NCI-H2227 (cell line): ENCODE measurements around the gene BCDIN3D.
"Not testable (repeated sequence)": the region's sequence is repeated elsewhere in the genome, so short reads cannot be mapped to it uniquely, and the experiment has no call there.

Experiments
- DNase-seq: peaks from one replicate; lab custom pipeline; 2025; ENCODE audit not compliant: unreplicated experiment; lab: John Stamatoyannopoulos, UW

BCDIN3D gene

DNA sequence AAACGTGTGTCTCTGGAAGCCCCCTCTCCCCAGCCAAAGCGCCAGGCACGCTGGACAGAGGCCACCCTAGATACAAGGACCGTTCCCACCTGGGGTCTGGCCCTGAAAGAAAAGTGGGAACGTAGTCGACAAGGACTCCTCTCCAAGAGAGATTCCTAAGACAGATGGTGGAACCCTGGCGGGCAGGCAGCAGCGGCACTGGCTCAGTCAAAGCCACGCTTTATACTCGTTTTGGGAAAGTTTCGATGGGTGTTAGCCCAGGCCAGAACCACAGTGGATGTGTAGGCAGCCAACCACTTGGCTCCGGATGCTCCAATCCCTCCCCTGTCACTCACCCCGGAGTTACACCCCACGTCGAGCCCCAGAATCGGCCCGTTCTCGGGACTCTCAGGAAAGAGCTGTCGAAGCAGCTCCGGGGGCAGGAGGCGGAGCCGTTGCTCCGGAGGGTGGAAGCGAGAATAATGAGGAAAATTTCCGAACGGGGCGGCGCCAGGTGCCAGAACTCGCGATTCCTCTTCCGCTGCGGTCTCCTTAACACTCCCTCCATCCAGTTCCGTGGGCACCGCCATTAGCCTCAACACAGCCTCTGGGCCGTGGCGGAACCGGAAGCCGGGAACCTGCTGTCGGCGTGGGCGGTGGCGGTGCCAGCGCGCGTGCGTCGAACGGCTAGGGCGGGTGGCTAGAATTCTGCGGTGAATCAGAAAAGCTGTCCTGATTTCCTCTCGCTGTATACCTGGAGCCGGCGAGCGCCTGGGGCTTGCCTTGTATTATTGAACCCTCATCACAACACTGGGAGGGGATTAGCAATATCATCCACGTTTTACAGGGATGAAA, at the start of gene BCDIN3D:
TSS of gene BCDIN3D (minus strand) at position 588 of the 834 bp plus-strand sequence. CDS start at position 569, 19 bp downstream.
- DNase-seq = peak; percentile 92

DNA sequence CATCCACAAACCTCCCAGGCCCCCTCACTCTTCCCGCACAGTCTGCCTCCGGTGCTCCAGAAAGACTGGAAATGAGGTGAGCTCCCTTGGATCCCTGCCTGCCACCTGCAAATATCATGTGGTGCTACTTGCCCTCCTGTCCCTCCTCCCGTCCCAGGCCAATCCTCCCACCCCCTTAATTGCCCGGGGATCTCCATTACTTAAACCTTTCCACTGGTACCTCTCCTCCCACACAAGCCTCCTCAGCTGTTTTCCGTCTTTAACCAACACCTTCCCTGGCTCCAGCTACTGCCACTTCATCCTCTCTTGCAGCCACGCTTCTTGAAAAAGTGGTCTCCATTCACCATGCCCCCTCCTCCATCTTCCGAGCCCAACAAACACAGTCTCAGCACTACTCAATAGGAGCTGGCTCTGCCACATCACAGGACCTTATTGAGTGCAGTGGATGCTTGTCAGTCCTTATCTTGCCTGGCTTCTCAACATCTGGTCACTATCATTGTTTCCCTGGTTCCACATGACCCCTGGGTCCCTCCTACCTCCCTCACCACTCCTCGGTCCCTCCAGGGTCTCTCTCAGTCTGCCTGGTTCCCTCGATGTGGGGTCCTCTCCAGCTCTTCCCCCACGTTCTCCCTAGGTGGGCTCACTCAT, 49.3 kb upstream of the BCDIN3D start:
- DNase-seq = no peak

GRCh38 chr12:49891476-49891875, 48.6 kb upstream of the BCDIN3D start:
- DNase-seq = no peak

DNA sequence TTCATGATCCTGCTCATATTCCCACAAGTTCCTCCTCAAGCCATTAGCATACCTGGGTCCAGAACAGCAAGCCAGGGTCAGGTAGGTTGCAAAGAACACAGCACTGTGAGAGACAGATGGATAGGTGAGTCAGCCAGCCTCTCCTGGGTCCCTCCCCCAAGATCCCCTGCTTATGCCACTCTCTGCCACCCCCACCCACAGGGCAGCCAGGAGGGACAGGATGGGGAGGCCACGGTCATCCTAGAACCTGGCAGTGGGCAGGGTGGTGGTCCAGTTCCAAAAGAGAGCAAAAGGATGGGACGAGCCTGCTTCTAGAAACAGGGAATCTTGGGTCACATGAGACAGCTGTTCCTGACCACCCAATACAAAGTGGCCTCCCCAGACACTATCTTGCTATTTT, 48.1 kb upstream of the BCDIN3D start:
- no peak for DNase-seq

DNA sequence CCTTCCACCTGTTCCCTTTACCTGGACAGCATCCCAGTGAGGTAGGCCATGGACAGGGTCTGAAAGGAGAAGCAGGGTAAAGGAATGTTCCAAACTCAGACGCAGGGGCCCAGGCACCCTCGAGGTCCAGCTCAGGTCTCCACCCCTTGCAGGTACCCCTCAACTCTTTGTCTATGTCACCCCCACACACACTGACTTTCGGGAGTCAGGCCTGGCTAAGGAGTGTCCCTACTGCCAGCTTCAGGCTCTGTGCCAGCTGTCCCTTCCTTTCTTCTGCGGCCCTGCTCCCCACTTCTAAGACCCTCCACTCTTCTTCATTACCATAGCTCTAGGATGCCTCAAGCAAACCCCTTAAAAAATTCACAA, 47.2 kb upstream of the BCDIN3D start:
- no peak for DNase-seq

DNA sequence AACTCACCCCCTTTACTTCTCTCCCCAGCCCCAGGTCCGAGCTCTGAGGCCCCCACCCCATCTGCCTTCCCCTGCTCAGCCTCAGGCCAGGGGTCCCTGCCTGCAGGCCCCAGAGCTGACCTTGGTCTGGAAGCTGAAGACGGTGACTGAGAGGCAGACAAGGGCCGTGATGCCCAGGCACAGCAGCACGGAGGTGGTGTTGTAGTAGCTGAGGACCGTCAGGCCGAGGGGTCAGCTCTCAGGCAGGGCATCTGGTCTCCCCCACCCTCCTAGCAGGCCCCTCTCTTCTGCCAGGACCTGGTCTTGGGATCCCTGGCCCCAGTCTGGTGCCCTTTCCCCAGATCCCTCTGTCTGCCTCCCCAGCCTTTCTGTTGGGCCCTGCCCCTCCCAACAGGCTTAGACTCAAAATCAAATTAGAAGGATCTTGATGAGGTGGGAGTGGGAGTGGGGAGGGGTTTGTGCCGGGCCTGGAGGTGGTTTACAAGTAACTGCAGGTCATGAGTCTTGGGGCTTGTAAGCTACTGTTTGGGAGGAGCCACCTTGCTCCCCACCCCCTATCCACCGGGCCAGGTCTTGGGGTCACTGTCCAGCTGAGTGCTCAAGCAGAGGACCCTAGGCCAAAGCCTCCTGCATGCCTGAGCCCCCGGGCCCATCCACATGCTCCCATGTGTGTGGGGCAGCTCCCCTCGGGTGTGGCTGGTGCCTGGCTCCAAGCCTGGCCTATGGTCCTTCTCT, 46.6 kb upstream of the BCDIN3D start:
- DNase-seq = no peak

GRCh38 chr12:49888461-49889151, 45.7 kb upstream of the BCDIN3D start:
- no peak for DNase-seq

DNA sequence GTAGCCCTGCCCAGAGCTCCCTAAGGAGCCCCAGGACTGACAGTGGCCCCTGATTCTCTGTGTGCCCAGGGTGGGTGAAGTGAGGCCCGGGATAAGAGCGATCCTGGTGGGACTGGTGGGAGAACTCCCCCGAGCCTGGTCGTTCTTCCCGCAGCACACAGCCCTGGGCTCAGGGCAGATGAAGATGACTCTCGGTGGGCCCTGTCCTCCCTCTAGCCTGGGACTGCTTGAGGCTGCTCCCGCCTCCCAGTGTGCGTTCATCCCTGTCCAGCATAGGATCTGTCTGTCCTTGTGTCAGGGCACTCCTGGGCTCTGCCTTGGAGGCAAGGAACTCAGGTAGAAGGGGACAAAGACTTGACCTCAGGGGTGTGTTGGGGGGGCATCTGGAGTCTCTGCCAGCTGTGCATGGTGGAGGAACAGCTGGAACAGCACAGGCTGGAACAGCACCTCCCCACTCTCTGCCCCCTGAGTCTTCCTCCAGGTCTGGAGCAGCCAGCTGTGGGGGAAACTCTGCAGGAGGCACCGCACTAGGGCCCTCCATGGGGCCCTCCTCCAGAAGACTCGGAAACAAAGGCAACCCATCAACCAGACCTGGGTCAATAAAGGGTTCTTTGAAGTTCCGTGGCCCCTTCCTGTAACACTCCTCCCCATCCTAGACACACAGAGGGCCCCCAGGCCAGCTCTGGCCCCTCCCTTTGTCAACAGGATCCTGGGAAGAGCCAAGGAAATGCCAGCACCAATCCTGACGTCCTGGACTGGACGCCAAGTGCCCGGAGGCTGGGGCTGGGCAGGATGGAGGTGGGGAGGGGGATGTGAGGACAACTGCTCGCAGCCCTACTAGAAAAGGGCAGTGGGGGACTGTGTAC, 44.9 kb upstream of the BCDIN3D start:
- no peak for DNase-seq

GRCh38 chr12:49887091-49887490, 44.2 kb upstream of the BCDIN3D start:
- DNase-seq = no peak

DNA sequence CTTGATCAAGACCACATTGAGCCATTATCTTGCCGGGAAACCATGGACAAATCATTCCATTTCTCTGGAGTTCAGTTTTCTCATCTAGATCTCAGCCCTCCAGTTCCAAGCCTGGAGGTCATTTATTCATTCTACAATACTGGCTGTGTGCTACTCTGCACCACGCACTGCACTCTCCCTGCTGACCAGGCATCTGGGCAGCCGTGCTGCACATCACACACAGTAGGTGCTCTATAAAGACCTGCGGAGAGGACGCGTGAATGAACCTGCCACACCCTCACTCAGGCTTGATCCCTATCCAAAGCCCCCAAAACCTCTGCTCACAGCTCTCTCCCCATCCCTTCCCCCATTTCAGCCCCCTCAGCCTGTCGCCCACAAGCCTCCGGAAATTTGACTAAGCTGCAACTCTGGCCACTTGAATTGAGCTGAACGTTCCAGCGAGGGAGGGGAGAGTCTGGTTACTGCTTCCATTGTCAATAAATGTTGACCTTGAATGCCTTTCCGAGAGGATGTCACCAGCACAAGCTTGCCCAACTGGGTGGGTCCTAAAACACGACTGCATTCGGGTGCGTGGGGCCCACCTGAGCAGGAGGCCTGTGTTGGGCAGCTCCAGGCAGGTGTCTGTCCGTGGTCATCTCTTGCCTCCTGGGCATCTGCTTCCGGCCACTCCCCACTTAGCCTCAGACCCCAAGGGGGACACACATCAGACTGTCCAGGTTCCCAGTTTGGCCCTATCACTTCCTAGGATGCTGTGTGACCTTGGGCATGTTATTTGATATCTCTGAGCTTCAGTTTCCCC, 43.0 kb upstream of the BCDIN3D start:
- no peak for DNase-seq

GRCh38 chr12:49885118-49885517, 42.2 kb upstream of the BCDIN3D start:
- DNase-seq = no peak

DNA sequence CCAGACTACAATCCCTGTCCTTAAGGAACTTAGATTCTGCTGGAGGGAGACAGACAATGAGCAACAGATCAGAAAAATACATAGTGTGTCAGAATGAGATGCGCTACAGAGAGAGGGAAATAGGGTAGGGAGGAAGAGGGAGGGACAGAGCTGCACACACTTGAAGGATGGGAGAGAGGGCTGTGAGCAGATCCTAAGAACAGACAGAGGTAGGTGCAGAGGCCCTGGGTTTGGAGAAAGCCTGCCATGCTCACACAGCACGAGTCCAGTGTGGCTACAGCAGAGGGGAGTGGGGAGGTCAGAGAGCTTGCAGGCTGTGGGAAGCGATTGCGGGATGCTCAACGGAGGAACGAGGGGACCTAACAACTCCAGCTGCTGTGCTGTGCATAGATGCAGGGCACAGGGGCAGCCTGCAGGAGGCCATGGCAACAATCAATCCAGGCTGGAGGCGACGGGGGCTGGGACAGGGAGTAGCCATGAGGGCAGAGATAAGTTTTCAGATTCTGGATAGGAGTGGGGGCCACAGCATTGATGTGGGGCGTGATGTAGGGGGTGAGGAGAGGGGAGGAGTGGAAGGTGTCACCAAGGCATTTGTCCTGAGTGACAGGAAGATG, 40.1 kb upstream of the BCDIN3D start:
- no peak for DNase-seq

- DNase-seq = peak; percentile 18
Measured at GRCh38 chr12:49882248-49882850, 39.4 kb upstream of the BCDIN3D start.

DNA sequence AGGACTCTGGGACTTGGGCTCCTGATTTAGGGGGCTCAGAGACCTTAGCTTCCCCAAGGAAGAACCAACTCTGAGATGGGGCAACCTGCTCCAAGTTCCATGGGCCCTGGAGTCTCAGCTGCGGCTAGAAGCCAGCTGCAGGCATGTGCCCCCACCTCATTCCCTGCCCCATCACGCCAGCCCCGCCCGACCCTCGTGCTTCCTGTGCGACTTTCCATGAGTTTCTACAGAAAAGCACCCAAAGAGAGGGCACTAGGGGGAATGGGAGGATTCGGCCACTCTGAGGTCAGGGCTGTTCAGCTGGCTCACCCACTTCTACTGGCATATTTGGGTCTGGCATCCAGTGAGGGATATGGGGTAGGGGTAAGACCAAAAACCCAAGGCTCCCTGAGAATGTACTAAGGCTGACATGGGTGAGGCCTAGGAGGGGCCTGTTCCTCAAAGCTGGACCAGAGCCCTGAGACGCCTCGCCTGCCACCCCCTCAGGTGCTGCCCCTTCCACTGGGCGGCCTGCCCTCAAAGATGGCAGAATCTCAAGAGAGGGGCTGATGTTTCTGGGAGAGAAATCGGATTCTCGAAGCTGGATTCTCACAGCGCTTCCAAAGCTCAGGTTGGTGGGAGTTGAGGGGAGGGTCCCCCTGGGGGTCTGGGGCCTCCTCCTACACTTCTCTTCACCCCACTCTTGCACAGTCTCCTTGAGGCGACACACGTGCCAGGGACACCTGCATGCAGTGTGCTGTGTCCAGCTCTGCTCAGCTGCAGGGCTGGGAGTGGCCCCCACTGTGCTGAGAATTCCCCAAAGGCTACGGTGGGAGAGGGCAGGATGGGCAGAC, 38.7 kb upstream of the BCDIN3D start:
- DNase-seq = no peak

DNA sequence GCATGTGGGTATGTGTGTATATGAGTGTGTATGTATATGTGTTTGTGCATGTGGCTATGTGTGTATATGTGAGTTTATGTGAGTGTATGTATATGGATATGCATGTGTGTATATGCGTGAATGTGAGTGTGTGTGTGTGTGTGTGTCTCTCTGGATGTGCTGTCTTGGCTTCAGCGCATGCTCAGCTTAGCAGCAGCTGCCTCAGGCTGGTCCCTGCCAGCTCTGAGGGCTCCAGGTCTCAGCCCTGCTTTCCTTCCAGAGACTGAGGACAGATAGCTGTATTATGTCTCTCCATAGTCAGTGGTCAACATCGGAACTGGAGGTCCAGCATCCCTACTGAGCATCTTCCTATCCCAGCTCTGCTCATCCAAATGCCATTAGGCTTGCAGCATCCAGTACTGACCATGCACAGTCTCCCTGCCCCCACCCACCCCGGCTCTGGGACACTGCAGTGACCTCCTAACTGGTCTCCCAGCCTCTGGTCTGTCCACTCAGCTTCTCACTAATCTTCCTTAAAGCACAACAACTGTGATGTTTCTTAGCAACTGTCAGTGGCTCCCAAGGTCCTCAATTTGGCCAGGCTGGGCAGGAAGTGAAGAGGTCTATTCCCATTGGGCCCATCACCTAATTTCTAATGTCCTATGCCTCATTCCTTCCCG, 38.0 kb upstream of the BCDIN3D start:
- DNase-seq = no peak

- not testable (repeated sequence) for DNase-seq
Measured at GRCh38 chr12:49879065-49879464, 36.2 kb upstream of the BCDIN3D start.

DNA sequence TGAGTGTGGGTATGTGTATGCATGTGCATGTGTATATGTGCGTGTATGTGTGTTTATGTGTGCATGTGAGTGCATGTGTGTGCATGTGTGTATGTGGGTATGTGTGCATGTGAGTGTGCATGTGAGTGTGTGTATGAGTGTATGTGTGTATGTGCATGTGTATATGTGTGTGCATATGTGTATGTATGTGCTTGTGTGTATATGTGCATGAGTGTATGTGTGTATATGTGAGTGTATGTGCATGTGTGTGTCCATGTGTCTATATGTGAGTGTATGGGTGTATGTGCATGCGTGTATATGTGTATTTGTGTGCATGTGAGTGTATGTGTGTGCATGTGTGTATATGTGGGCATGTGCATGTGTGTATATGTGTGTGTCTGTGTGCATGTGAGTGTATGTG, 35.1 kb upstream of the BCDIN3D start:
- DNase-seq = no peak
